HEK293 (cell line): ENCODE data around the gene FNDC5.
A peak's percentile ranks its signal among the peaks of the same experiment; 100 is the strongest.

Experiments used
- CTCF ChIA-PET: fragments of 350-600 bp; formaldehyde crosslinking; extraction: SDS; loops from one replicate; lab custom pipeline; 2021; ENCODE audit warnings: antibody characterized with exemption; lab: Yijun Ruan, JAX
- POLR2A ChIA-PET: fragments of 300-600 bp; formaldehyde crosslinking; extraction: SDS; loops from one replicate; lab custom pipeline; 2020; ENCODE audit warnings: antibody characterized with exemption, inconsistent platforms; lab: Yijun Ruan, JAX
- H3K27ac ChIP-seq: fragments of 200-500 bp; sonication (Bioruptor generic); 2 replicates; pipeline ENCODE4 v1.5.1; 2014; ENCODE audit warnings: low read depth, low read length, control low read depth, inconsistent platforms; ENCODE audit errors: extremely low read depth
- H3K36me3 ChIP-seq, 2 experiments: fragments of 200-500 bp in 1 of 2; sonication (Bioruptor generic) in 1 of 2; 1 replicate in 1 of 2; 2 replicates in 1 of 2; pipeline ENCODE4 v1.5.1; 2014 to 2017; ENCODE audit warnings: inconsistent platforms in 2 of 2, low read length in 2 of 2; ENCODE audit not compliant: control insufficient read depth in 2 of 2, insufficient read depth in 1 of 2
- H3K4me1 ChIP-seq: fragments of 200-500 bp; sonication (Bioruptor generic); 2 replicates; pipeline ENCODE4 v1.5.1; 2014; ENCODE audit warnings: mild to moderate bottlenecking, low read length, inconsistent platforms; ENCODE audit not compliant: control insufficient read depth, insufficient read depth
- H3K4me3 ChIP-seq: 2 replicates; pipeline ENCODE4 v1.5.1; 2011; ENCODE audit warnings: low read depth, mild to moderate bottlenecking, control low read depth, low read length, moderate library complexity
- H3K9me3 ChIP-seq: fragments of 200-500 bp; sonication (Bioruptor generic); 2 replicates; pipeline ENCODE4 v1.5.1; 2014; ENCODE audit warnings: low read depth, low read length, inconsistent platforms; ENCODE audit not compliant: control insufficient read depth, insufficient read depth
- BCL6B ChIP-seq: fragments of 450-650 bp; formaldehyde crosslinking; IDR thresholded peaks from 2 replicates; pipeline ENCODE4 v1.5.1; 2017; ENCODE audit warnings: missing biosample characterization, missing genetic modification characterization
- PRDM1 ChIP-seq: fragments of 450-650 bp; formaldehyde crosslinking; IDR thresholded peaks from 2 replicates; pipeline ENCODE4; 2016; ENCODE audit warnings: missing biosample characterization, missing genetic modification characterization
- SP7 ChIP-seq: fragments of 450-650 bp; formaldehyde crosslinking; IDR thresholded peaks from 2 replicates; pipeline ENCODE4 v1.5.1; 2016; ENCODE audit warnings: missing biosample characterization, missing genetic modification characterization
- YY2 ChIP-seq: fragments of 450-650 bp; formaldehyde crosslinking; IDR thresholded peaks from 2 replicates; pipeline ENCODE4 v1.5.1; 2016; ENCODE audit warnings: missing biosample characterization, missing genetic modification characterization
- ZBTB8A ChIP-seq: fragments of 450-650 bp; formaldehyde crosslinking; IDR thresholded peaks from 2 replicates; pipeline ENCODE4 v1.5.1; 2016; ENCODE audit warnings: missing biosample characterization, missing genetic modification characterization
- ZIC2 ChIP-seq: fragments of 450-650 bp; formaldehyde crosslinking; IDR thresholded peaks from 2 replicates; pipeline ENCODE4 v1.5.1; 2016; ENCODE audit warnings: missing biosample characterization, missing genetic modification characterization
- ZNF10 ChIP-seq: fragments of 450-650 bp; formaldehyde crosslinking; IDR thresholded peaks from 2 replicates; pipeline ENCODE4 v1.5.1; 2017; ENCODE audit warnings: missing biosample characterization, missing genetic modification characterization
- ZNF221 ChIP-seq: fragments of 450-650 bp; formaldehyde crosslinking; IDR thresholded peaks from 2 replicates; pipeline ENCODE4 v1.5.1; 2017; ENCODE audit warnings: missing biosample characterization, missing genetic modification characterization, borderline replicate concordance
- ZNF24 ChIP-seq: fragments of 450-650 bp; formaldehyde crosslinking; IDR thresholded peaks from 2 replicates; pipeline ENCODE4 v1.5.1; 2016; ENCODE audit warnings: missing biosample characterization, missing genetic modification characterization
- ZNF292 ChIP-seq: fragments of 450-650 bp; formaldehyde crosslinking; IDR thresholded peaks from 2 replicates; pipeline ENCODE4 v1.5.1; 2016; ENCODE audit warnings: low read depth, missing biosample characterization, missing genetic modification characterization, borderline replicate concordance
- ZNF311 ChIP-seq: fragments of 450-650 bp; formaldehyde crosslinking; IDR thresholded peaks from 2 replicates; pipeline ENCODE4 v1.5.1; 2017; ENCODE audit warnings: missing biosample characterization, missing genetic modification characterization, borderline replicate concordance
- ZNF629 ChIP-seq: fragments of 450-650 bp; formaldehyde crosslinking; IDR thresholded peaks from 2 replicates; pipeline ENCODE4 v1.5.1; 2017; ENCODE audit warnings: missing biosample characterization, missing genetic modification characterization
- ZNF701 ChIP-seq: fragments of 450-650 bp; formaldehyde crosslinking; IDR thresholded peaks from 2 replicates; pipeline ENCODE4 v1.5.1; 2016; ENCODE audit warnings: missing biosample characterization, missing genetic modification characterization
- ZNF76 ChIP-seq: fragments of 450-650 bp; formaldehyde crosslinking; IDR thresholded peaks from 2 replicates; pipeline ENCODE4; 2016; ENCODE audit warnings: low read depth, missing biosample characterization, missing genetic modification characterization, borderline replicate concordance
- ZSCAN18 ChIP-seq: fragments of 450-650 bp; formaldehyde crosslinking; IDR thresholded peaks from 2 replicates; pipeline ENCODE4 v1.5.1; 2016; ENCODE audit warnings: missing biosample characterization, missing genetic modification characterization
- ZSCAN23 ChIP-seq: fragments of 450-650 bp; formaldehyde crosslinking; IDR thresholded peaks from 2 replicates; pipeline ENCODE4 v1.5.1; 2016; ENCODE audit warnings: missing biosample characterization, missing genetic modification characterization
- TF ChIP-seq, protein P1 (sequence below): fragments of 450-650 bp; formaldehyde crosslinking; IDR thresholded peaks from 2 replicates; pipeline ENCODE4 v1.5.1; 2016; ENCODE audit warnings: missing biosample characterization, missing genetic modification characterization
- TF ChIP-seq, protein P2 (sequence below): fragments of 450-650 bp; formaldehyde crosslinking; IDR thresholded peaks from 2 replicates; pipeline ENCODE4 v1.5.1; 2016; ENCODE audit warnings: missing biosample characterization, missing genetic modification characterization
- TF ChIP-seq, protein P3 (sequence below): fragments of 450-650 bp; formaldehyde crosslinking; conservative IDR thresholded peaks from 2 replicates; pipeline ENCODE4 v1.5.1; 2016; ENCODE audit warnings: low read depth, missing biosample characterization, missing genetic modification characterization

Gene FNDC5

DNA sequence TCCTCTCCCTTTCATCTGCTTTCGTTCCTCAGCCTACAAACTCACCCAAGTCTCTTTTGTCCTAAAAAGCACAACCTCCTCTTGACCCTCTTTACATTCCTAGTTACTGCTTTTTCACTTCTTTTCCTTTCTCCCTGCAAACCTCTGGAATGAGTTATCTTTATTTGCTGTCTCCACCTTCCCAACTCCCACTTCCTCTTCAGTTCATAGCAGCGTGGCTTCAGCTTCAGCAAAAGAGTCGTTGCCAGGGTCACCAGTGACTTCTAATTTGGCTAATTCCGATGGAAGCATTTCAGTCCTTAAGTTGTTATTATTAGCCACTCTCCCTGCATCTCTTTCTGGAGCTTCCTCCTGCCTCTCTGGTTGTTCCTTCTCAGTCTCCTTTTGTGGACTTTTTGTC, 36.7 kb upstream of the FNDC5 start (continued):
- TF ChIP-seq PRDM1 (tag by site-specific recombination): peak; percentile 65

DNA sequence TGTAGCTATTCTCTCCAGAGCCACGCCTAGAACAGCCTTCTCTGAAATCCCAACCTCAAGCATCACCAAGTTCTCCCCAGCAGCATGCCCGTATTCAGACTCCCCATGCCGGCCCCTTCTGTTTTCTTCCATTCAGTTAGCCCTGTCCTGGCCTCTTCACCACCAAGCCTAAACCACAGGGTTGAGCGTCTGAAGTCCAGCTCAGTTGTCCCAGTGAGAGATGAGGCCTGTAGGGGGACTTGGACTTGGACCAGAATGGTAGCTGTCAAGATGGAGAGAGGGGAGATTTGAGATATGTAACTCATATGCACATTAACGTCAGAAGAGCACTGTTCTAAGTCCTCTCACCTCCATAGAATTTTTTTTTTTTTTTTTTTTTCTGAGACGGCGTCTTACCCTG, 35.9 kb upstream of the FNDC5 start:
- Histone ChIP-seq H3K36me3 (no peaks in the 10 kb centered on the region), H3K4me3 (no peak overlapping the region), H3K27ac (no peak overlapping the region), H3K4me1 (no peaks in the 10 kb centered on the region), H3K9me3 (no peaks in the 10 kb centered on the region)
- TF ChIP-seq ZNF701 (no peak), ZNF311 (tag by site-specific recombination) (no peak), ZNF221 (tag by site-specific recombination) (no peak), ZNF76 (tag by site-specific recombination) (no peak), ZSCAN23 (tag by site-specific recombination) (no peak), ZIC2 (tag by site-specific recombination) (no peak), SP7 (tag by site-specific recombination) (no peak), ZNF10 (tag by site-specific recombination) (no peak), ZNF629 (tag by site-specific recombination) (no peak), YY2 (tag by site-specific recombination) (no peak), ZNF24 (tag by site-specific recombination) (no peak), ZNF292 (tag by site-specific recombination) (no peak), ZBTB8A (tag by site-specific recombination) (no peak), ZSCAN18 (tag by site-specific recombination) (no peak), BCL6B (no peak)
- TF ChIP-seq, protein P1, sequence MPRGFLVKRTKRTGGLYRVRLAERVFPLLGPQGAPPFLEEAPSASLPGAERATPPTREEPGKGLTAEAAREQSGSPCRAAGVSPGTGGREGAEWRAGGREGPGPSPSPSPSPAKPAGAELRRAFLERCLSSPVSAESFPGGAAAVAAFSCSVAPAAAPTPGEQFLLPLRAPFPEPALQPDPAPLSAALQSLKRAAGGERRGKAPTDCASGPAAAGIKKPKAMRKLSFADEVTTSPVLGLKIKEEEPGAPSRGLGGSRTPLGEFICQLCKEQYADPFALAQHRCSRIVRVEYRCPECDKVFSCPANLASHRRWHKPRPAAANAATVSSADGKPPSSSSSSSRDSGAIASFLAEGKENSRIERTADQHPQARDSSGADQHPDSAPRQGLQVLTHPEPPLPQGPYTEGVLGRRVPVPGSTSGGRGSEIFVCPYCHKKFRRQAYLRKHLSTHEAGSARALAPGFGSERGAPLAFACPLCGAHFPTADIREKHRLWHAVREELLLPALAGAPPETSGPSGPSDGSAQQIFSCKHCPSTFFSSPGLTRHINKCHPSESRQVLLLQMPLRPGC: no peak
- TF ChIP-seq, protein P2, sequence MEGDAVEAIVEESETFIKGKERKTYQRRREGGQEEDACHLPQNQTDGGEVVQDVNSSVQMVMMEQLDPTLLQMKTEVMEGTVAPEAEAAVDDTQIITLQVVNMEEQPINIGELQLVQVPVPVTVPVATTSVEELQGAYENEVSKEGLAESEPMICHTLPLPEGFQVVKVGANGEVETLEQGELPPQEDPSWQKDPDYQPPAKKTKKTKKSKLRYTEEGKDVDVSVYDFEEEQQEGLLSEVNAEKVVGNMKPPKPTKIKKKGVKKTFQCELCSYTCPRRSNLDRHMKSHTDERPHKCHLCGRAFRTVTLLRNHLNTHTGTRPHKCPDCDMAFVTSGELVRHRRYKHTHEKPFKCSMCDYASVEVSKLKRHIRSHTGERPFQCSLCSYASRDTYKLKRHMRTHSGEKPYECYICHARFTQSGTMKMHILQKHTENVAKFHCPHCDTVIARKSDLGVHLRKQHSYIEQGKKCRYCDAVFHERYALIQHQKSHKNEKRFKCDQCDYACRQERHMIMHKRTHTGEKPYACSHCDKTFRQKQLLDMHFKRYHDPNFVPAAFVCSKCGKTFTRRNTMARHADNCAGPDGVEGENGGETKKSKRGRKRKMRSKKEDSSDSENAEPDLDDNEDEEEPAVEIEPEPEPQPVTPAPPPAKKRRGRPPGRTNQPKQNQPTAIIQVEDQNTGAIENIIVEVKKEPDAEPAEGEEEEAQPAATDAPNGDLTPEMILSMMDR (tag by site-specific recombination): no peak
- TF ChIP-seq, protein P3, sequence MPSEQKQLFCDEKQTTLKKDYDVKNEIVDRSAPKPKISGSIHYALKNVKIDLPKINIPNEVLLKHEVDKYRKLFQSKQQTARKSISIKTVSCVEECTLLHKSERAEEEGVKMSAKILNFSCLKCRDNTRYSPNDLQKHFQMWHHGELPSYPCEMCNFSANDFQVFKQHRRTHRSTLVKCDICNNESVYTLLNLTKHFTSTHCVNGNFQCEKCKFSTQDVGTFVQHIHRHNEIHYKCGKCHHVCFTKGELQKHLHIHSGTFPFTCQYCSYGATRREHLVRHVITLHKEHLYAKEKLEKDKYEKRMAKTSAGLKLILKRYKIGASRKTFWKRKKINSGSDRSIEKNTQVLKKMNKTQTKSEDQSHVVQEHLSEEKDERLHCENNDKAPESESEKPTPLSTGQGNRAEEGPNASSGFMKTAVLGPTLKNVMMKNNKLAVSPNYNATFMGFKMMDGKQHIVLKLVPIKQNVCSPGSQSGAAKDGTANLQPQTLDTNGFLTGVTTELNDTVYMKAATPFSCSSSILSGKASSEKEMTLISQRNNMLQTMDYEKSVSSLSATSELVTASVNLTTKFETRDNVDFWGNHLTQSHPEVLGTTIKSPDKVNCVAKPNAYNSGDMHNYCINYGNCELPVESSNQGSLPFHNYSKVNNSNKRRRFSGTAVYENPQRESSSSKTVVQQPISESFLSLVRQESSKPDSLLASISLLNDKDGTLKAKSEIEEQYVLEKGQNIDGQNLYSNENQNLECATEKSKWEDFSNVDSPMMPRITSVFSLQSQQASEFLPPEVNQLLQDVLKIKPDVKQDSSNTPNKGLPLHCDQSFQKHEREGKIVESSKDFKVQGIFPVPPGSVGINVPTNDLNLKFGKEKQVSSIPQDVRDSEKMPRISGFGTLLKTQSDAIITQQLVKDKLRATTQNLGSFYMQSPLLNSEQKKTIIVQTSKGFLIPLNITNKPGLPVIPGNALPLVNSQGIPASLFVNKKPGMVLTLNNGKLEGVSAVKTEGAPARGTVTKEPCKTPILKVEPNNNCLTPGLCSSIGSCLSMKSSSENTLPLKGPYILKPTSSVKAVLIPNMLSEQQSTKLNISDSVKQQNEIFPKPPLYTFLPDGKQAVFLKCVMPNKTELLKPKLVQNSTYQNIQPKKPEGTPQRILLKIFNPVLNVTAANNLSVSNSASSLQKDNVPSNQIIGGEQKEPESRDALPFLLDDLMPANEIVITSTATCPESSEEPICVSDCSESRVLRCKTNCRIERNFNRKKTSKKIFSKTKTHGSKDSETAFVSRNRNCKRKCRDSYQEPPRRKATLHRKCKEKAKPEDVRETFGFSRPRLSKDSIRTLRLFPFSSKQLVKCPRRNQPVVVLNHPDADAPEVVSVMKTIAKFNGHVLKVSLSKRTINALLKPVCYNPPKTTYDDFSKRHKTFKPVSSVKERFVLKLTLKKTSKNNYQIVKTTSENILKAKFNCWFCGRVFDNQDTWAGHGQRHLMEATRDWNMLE: no peak
- ChIA-PET POLR2A (interaction anchor here (0.6 kb wide), 1 partner anchor 10 kb away, joined by 3 read pairs; no protein-coding TSS in a partner anchor), CTCF (interaction anchor here (1.1 to 1.5 kb wide), 3 partner anchors 27 to 31 kb away, joined by 3 to 5 read pairs (median 3); no protein-coding TSS in a partner anchor)
